ENCODE data around the gene MYRF. TPM values are rescaled to one million over a fixed set of nuclear protein-coding genes. Genes with fewer than 3 reads are reported as not detected.

MYRF gene
- total and polyA plus RNA-seq, 2 donors (not counting 3 experiments of a cell fraction or from before 2014, with no cell fraction given): 0.82 to 0.98 TPM

DNA sequence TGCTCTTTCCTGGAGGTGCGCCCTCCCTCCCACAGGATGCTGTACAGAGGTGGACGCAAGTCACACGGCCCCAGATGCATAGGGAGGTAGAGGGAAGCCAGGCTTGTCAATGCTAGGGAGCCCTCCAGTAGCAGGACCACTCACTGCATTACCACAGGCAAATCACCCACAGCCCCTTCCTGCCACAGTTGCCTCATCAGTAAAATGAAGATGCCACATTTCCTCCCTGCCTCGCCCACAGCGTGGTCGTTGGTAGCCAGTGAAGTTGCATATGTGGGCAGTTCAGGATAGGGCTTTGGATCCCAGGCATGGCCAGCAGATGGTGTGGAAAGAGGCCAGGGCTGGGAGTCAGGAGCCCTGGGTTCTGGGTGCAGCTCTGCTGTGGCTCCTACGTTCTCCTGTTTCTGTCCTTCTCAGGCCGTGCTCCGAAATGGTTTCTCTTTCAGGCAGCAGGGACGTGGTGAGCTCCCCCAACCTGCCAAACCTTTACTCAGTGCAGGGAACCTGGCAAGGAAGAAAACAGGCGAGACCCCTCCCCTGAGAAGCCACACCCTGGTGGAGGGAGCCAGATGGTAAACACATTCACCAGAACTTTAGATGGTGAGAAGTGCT is 49.6 kb upstream of the MYRF start:
- H3K9me3 ChIP-seq (replicated peaks; ENCODE audit: control insufficient read depth, insufficient read depth, low read length): no peaks in the 10 kb centered on the region
- POLR2A ChIA-PET: no interaction called here
- no TSS peak for BruUV-seq (replicated peaks)
- no peaks in the 10 kb centered on the region for H4K20me1 ChIP-seq (replicated peaks; ENCODE audit: control insufficient read depth, extremely low read depth, insufficient read depth, low read length)
- FAIRE-seq (no peak), DNase-seq (ENCODE audit: low read depth, low spot score) (no peak)
- no peak for TF ChIP-seq FOS (IDR thresholded peaks at IDR 0.05; ENCODE audit: borderline replicate concordance, insufficient read depth, low read length)
- no peak for TF ChIP-seq EZH2 (IDR thresholded peaks at IDR 0.05; ENCODE audit: borderline replicate concordance, low read depth, low read length, severe bottlenecking)
- TF ChIP-seq, protein P1, sequence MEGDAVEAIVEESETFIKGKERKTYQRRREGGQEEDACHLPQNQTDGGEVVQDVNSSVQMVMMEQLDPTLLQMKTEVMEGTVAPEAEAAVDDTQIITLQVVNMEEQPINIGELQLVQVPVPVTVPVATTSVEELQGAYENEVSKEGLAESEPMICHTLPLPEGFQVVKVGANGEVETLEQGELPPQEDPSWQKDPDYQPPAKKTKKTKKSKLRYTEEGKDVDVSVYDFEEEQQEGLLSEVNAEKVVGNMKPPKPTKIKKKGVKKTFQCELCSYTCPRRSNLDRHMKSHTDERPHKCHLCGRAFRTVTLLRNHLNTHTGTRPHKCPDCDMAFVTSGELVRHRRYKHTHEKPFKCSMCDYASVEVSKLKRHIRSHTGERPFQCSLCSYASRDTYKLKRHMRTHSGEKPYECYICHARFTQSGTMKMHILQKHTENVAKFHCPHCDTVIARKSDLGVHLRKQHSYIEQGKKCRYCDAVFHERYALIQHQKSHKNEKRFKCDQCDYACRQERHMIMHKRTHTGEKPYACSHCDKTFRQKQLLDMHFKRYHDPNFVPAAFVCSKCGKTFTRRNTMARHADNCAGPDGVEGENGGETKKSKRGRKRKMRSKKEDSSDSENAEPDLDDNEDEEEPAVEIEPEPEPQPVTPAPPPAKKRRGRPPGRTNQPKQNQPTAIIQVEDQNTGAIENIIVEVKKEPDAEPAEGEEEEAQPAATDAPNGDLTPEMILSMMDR (IDR thresholded peaks at IDR 0.05; ENCODE audit: extremely low read depth in 1 of 2, insufficient read depth in 1 of 2, low read depth in 1 of 2, low read length in 2 of 2): no peak
- TF ChIP-seq, protein P2, sequence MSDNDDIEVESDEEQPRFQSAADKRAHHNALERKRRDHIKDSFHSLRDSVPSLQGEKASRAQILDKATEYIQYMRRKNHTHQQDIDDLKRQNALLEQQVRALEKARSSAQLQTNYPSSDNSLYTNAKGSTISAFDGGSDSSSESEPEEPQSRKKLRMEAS (IDR thresholded peaks at IDR 0.05; ENCODE audit: insufficient read depth, insufficient read length): no peak
- TF ChIP-seq POLR2A (IDR thresholded peaks at IDR 0.05; ENCODE audit: low read depth, low read length): no peak
- TF ChIP-seq JUN (IDR thresholded peaks at IDR 0.05; ENCODE audit: borderline replicate concordance, insufficient read depth, insufficient read length, low read depth): no peak
- no peak for TF ChIP-seq POLR2AphosphoS5 (IDR thresholded peaks at IDR 0.05; ENCODE audit: insufficient read depth, low read depth, low read length)
- no peak for TF ChIP-seq MYC (IDR thresholded peaks at IDR 0.05; ENCODE audit: low read depth, low read length)
- no peak for TF ChIP-seq GATA2 (IDR thresholded peaks at IDR 0.05; ENCODE audit: insufficient read depth, insufficient read length, low read depth, low read length)
- no peak overlapping the region for H3K27ac ChIP-seq (ENCODE audit: insufficient read depth, low read depth, low read length)
- peaks cover 2% of the 10 kb centered on the region for H3K4me1 ChIP-seq (ENCODE audit: control insufficient read depth, extremely low read depth, insufficient read depth, low read length)
- no peaks in the 10 kb centered on the region for H3K79me2 ChIP-seq (ENCODE audit: control insufficient read depth, insufficient read depth, low read length)
- CTCF ChIA-PET: interaction anchor here (1.2 kb wide), 1 partner anchor 31 kb away, joined by 5 read pairs; no protein-coding TSS in a partner anchor
- dilution Hi-C loops (cut with MboI; ENCODE audit: extremely low pct_ligation_motif_present, low sequenced_read_pairs): no loop called here
- H3K27me3 ChIP-seq (ENCODE audit: control insufficient read depth in 2 of 2, insufficient read depth in 2 of 2, low read length in 2 of 2): no peaks in the 10 kb centered on the region
- H3K4me2 ChIP-seq (ENCODE audit: insufficient read depth, low read length): no peak overlapping the region
- H3K9me1 ChIP-seq (replicated peaks; ENCODE audit: control insufficient read depth, extremely low read depth, insufficient read depth, low read length): no peaks in the 10 kb centered on the region
- H3K4me3 ChIP-seq (replicated peaks in 1 of 3; ENCODE audit: insufficient read depth in 1 of 3, low read depth in 1 of 3, low read length in 3 of 3): no peak overlapping the region
- no peak overlapping the region for H2AFZ ChIP-seq (ENCODE audit: low read depth, low read length)
- intact Hi-C loops (cut with micrococcal nuclease): no loop called here
- no peaks in the 10 kb centered on the region for H3K36me3 ChIP-seq (ENCODE audit: control insufficient read depth in 2 of 2, extremely low read depth in 1 of 2, insufficient read depth in 2 of 2, low read length in 2 of 2)
- H3K9ac ChIP-seq (replicated peaks; ENCODE audit: extremely low read depth, insufficient read depth, low read length): no peak overlapping the region
